Psoas muscle (tissue), 8 donors: ENCODE measurements around the gene OR5K4. TPM values are rescaled to one million over a fixed set of nuclear protein-coding genes. Genes with fewer than 3 reads are reported as not detected.

Experiments used
- ATAC-seq, 4 donors: fragments of 200-7000 bp; cut with Tn5 transposase; one replicate each; pipeline ENCODE4 v1.9.1; 2020; ENCODE audit warnings: moderate library complexity in 3 of 4, mild to moderate bottlenecking in 2 of 4
- DNase-seq, 2 donors: peaks; one replicate each; pipeline ENCODE4 v3.0.0-alpha.2; 2020
- H3K27ac ChIP-seq: fragments of 200-600 bp; one replicate; pipeline ENCODE4 v1.8.0; 2022
- H3K27me3 ChIP-seq, 3 donors: fragments of 200-600 bp in 1 of 3; one replicate each; pipeline versions ENCODE4 v1.6.1 to v1.8.0; 2013 to 2022; ENCODE audit warnings: low read length in 2 of 3, mild to moderate bottlenecking in 2 of 3, moderate library complexity in 1 of 3; ENCODE audit not compliant: insufficient read depth in 3 of 3
- H3K36me3 ChIP-seq, 2 donors: fragments of 200-600 bp in 1 of 2; one replicate each; pipeline versions ENCODE4 v1.6.1 to v1.8.0; 2013 to 2022; ENCODE audit warnings: low read depth in 1 of 2, mild to moderate bottlenecking in 1 of 2, moderate library complexity in 1 of 2; ENCODE audit not compliant: insufficient read depth in 1 of 2
- H3K4me1 ChIP-seq: fragments of 200-600 bp; one replicate; pipeline ENCODE4 v1.8.0; 2022
- H3K4me3 ChIP-seq: fragments of 200-600 bp; one replicate; pipeline ENCODE4 v1.8.0; 2022; ENCODE audit warnings: mild to moderate bottlenecking
- H3K9me3 ChIP-seq: fragments of 200-600 bp; one replicate; pipeline ENCODE4 v1.8.0; 2022
- WGBS, 3 donors: extraction: QIAGEN DNeasy Blood & Tissue Kit; methylation state at CpG; one replicate each; pipeline versions ENCODE4 v1.1.6 to v1.1.7; 2013; 5-methylcytosine and 5-hydroxymethylcytosine counted together
- intact Hi-C, 2 donors: fragments of 100-400 bp; cut with DNase I; formaldehyde crosslinking; loops; one replicate each; pipeline versions ENCODE4 v1.11.0 to v1.14.2; 2022
- long read RNA-seq, 2 donors: library from polyadenylated mRNA; unstranded; transcript quantifications; one replicate each; pipeline ENCODE4 v2.0.0, GENCODE V29; 2021
- polyA plus RNA-seq, 3 donors: library from polyadenylated mRNA; stranded (reverse); fragments of 200-250 nt; gene quantifications; one replicate each; pipeline ENCODE4 v1.2.3, GENCODE V29; 2013
- total RNA-seq, 4 donors: library from RNA; stranded (reverse); fragmentation: NEBNext Ultra II Directional in 2 of 4; extraction: Animal tissue kit (Norgen Biotek cat#: 25700) in 2 of 4; gene quantifications; one replicate each; pipeline versions ENCODE4 v1.2.1 to v1.2.4, GENCODE V29; 2021 to 2023
- TF ChIP-seq, protein P1 (sequence below): fragments of 200-600 bp; IDR thresholded peaks from one replicate; pipeline ENCODE4 v1.8.0; 2022; ENCODE audit warnings: antibody characterized with exemption
- donor health status: healthy with polysubstance abuse.
- donor health status: DM: no; HTN: no; CAD: no; lungs with moderate emphysema.
- donor health status: Bipolar disorder and iron deficiency.
- donor health status: healthy.
- donor health status: DM: yes; HTN: yes; CAD: no.
- donor health status: DM: no; HTN: no; CAD: no.
- donor health status: DM: no; HTN: no; CAD: no.
- donor health status: DM: yes; HTN: yes; CAD: no.

The OR5K4 gene, protein sequence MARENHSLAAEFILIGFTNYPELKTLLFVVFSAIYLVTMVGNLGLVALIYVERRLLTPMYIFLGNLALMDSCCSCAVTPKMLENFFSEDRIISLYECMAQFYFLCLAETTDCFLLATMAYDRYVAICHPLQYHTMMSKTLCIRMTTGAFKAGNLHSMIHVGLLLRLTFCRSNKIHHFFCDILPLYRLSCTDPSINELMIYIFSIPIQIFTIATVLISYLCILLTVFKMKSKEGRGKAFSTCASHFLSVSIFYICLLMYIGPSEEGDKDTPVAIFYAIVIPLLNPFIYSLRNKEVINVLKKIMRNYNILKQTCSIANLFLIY
- total RNA-seq (not detected), polyA plus RNA-seq (not detected)
- long read RNA-seq, donor 1, result 0 reads
- long read RNA-seq, donor 2, result 0 reads

DNA sequence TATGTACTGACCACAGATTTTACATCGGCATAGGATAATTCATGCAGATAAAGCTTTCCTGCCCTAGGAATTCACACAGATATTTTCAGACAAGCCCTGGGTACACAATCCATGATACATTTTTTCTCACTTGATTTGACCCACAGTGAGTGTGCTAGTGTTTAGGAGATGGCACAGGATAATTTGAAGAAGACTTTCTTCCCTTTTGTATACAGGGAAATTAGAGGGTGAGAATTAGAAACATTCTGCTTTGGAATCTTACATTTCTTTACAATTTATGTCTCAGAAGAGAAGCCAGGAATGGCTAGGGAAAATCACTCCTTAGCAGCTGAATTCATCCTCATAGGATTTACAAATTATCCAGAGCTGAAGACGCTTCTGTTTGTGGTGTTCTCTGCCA is at the start of gene OR5K4:
OR5K4 (plus strand) TSS at position 301 of the 400 bp plus-strand sequence; CDS start at position 301, 0 bp downstream.
- H3K4me1 ChIP-seq, result no peaks in the 10 kb centered on the region
- WGBS, 3 donors, result 79 to 89% (median 82%) methylated on average over 2 of the region's 2 CpGs
- no peaks in the 10 kb centered on the region for H3K9me3 ChIP-seq
- ATAC-seq (no peak), DNase-seq (no peak)
- no peak within 1 kb of the TSS for H3K27ac ChIP-seq
- no peaks in the 10 kb centered on the region for H3K36me3 ChIP-seq
- intact Hi-C loops, result no loop called here
- H3K27me3 ChIP-seq, result no peaks in the 10 kb centered on the region
- no peak within 1 kb of the TSS for H3K4me3 ChIP-seq
- TF ChIP-seq, protein P1, sequence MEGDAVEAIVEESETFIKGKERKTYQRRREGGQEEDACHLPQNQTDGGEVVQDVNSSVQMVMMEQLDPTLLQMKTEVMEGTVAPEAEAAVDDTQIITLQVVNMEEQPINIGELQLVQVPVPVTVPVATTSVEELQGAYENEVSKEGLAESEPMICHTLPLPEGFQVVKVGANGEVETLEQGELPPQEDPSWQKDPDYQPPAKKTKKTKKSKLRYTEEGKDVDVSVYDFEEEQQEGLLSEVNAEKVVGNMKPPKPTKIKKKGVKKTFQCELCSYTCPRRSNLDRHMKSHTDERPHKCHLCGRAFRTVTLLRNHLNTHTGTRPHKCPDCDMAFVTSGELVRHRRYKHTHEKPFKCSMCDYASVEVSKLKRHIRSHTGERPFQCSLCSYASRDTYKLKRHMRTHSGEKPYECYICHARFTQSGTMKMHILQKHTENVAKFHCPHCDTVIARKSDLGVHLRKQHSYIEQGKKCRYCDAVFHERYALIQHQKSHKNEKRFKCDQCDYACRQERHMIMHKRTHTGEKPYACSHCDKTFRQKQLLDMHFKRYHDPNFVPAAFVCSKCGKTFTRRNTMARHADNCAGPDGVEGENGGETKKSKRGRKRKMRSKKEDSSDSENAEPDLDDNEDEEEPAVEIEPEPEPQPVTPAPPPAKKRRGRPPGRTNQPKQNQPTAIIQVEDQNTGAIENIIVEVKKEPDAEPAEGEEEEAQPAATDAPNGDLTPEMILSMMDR, result no peak

DNA sequence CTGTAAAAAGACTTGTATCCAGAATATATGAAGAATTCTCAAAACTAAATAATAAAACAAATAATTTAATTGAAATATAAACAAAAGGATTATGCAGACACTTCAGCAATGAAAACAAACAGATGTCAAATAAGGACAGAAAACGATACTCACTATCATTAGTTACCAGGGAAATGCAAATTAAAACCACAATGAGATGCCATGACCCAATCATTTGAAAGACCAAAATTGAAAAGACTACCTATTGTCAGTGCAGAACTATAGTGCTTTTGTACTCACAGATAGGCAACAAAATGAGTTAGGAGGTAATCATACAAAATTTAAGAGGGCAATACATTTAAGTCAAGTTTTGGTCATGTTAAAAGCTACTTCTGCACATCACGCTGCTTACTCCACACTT is 31.6 kb upstream of the OR5K4 start:
- intact Hi-C loops, result no loop called here
- DNase-seq (no peak), ATAC-seq (no peak)
- Histone ChIP-seq H3K36me3 (no peaks in the 10 kb centered on the region), H3K4me3 (no peak overlapping the region), H3K4me1 (no peaks in the 10 kb centered on the region), H3K27ac (no peak overlapping the region), H3K9me3 (no peaks in the 10 kb centered on the region), H3K27me3 (no peaks in the 10 kb centered on the region)
- WGBS, 3 donors, result 82 to 86% (median 84%) methylated on average over 2 of the region's 2 CpGs
- TF ChIP-seq, protein P1, result no peak

DNA sequence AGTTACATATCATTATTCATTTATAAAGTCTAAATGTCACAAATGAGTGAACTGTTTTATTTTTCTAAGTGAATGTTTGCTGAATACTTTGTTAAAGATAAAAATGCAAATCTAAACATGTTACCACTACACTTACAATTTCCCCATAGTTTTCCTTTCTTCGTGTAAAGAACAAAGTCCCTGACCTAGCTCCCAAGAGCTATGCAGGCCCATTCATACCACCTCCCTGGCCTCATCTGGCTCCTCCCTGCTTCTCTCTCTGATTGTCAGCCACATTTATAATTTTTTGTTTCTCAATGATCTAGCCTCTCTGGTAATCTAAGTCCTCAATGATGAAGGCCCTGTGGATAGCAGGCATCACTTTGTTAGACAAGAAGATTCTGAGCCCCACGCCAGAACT is 31.0 kb upstream of the OR5K4 start:
- TF ChIP-seq, protein P1, result no peak
- H3K27ac ChIP-seq, result no peak overlapping the region
- DNase-seq (no peak), ATAC-seq (no peak)
- intact Hi-C loops, result no loop called here
- no peak overlapping the region for H3K4me3 ChIP-seq
- H3K36me3 ChIP-seq, result no peaks in the 10 kb centered on the region
- no peaks in the 10 kb centered on the region for H3K4me1 ChIP-seq
- no peaks in the 10 kb centered on the region for H3K27me3 ChIP-seq
- WGBS, 3 donors, result 76 to 78% (median 78%) methylated on average over 2 of the region's 2 CpGs
- no peaks in the 10 kb centered on the region for H3K9me3 ChIP-seq

DNA sequence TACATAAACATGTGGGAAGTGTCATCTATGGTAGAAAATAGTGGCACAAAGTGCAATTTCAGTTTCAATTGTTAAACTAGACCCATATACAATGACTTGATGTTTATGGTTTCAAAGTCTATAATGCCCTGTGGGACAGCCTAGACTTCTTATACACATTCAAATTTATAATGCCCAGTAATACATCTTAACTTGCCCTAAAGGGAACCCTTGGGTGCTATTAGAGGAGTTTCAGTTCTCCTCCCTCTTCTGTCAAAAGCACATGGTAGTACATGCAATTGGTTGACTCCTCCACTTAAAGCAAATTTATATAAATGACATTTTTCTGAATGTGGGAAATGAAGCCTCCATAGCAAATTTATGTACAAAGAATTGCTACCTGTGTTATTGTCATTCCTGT is 30.2 kb upstream of the OR5K4 start:
- DNase-seq (no peak), ATAC-seq (no peak)
- intact Hi-C loops, result no loop called here
- Histone ChIP-seq H3K4me3 (no peak overlapping the region), H3K4me1 (no peaks in the 10 kb centered on the region), H3K27me3 (no peaks in the 10 kb centered on the region), H3K36me3 (no peaks in the 10 kb centered on the region), H3K27ac (no peak overlapping the region), H3K9me3 (no peaks in the 10 kb centered on the region)
- TF ChIP-seq, protein P1, result no peak

DNA sequence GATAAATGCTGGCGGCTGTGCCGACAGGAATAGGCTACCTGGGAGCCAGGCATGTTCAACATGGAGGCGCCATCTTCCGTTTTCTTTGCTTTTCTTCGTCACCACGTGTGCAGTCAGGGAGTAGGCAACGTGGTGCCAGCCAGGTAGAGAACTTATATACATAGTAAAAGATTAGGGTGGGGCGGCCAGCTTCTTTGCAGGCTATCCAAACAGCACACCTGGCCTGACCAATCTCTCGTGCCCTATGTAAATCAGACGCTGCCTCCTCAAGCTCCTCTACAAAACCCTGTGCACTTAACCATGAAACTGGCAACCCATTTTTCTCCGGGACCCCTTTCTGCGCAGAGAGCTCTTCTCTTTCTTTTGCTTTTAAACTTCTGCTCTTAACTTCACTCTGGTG is 28.6 kb upstream of the OR5K4 start:
- no peak overlapping the region for H3K4me3 ChIP-seq
- no peak overlapping the region for H3K27ac ChIP-seq
- H3K36me3 ChIP-seq, result no peaks in the 10 kb centered on the region
- no peaks in the 10 kb centered on the region for H3K9me3 ChIP-seq
- TF ChIP-seq, protein P1, result no peak
- no peaks in the 10 kb centered on the region for H3K27me3 ChIP-seq
- WGBS, 3 donors, result 84 to 86% (median 84%) methylated on average over 12 of the region's 12 CpGs
- H3K4me1 ChIP-seq, result no peaks in the 10 kb centered on the region
- intact Hi-C loops, result no loop called here
- no peak for ATAC-seq
- peak in 1 of 2 donors; percentile 20 for DNase-seq
